ENCODE measurements around the gene CERS3. TPM values are rescaled to one million over a fixed set of nuclear protein-coding genes. Genes with fewer than 3 reads are reported as not detected.

Gene CERS3
- total RNA-seq, 1 donor from 2014 or later, result 0.52 TPM

DNA sequence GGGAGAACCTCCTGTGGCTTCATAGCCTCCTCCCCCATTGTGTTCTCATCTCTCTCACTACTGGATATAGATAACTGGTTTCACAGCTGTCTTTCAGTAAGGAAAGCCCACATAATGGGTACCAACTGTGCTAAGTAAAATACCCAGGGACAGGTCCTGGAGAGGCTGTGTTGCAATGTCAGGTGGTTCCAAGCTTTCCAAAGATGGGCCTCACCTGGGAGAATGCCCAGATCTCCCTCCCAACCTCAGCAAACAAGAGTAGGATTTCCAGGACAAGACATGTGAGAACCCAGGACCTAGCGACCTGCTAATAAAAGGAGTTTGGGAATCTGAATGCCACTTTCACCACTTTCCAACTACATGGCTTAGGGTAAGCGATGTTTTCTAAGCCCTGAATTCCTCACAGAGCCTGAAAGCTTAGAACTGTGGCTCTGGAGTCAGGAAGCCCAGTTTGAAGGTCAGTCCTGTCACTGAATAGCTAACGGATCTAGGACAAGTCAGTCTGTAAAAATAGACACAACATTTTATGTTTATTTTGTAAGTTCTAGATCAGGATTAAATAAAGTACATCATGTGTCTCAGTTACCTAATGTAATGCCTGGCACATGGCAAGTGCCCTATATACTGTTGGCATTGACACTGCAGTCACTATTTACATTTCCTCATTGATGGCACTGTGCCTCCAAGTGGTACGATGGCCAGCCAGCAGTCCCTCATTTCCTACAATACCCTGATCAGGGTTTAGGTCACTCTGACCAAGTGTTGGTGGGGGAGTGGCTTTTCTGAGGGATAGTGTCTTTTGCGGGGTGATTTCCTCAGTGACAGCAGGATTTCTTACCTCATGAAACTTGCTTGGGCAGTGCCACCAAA is 11.9 kb downstream of the CERS3 start:
- peaks cover 20 to 33% (median 24%) of the 10 kb centered on the region in 3 donors for H3K4me1 ChIP-seq (ENCODE audit: control insufficient read depth in 3 of 3, insufficient read depth in 3 of 3, low read length in 3 of 3)

DNA sequence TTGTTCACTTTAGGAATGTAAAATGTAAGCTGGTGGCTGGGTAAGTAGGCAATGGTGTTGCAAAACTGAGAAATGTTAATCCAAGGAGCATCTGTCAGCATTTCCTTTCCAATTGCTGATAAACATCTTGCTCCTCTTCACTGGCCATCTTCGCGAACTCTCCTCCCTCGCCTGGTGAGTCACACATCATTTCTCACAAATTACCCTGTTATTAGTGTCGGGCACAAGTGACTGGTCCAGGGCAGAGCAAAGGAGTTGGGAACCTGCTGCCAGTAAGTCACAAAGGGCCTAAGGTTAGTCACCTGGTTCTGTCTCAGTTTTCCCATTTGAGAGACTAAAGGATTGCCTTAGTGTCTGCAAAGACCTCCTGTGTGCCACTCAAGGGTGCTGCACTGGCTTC is 13.0 kb downstream of the CERS3 start:
- Histone ChIP-seq H3K27me3 (ENCODE audit: control insufficient read depth in 3 of 3, insufficient read depth in 3 of 3, low read length in 3 of 3) (no peaks in the 10 kb centered on the region), H3K36me3 (ENCODE audit: control insufficient read depth in 3 of 3, insufficient read depth in 3 of 3, low read length in 3 of 3) (no peaks in the 10 kb centered on the region), H3K4me3 (ENCODE audit: low read length in 3 of 3) (peak overlapping the region in 1 of 3 donors; percentile 3), H3K9me3 (ENCODE audit: control insufficient read depth in 3 of 3, low read length in 3 of 3) (peaks cover 0 to 2% (median 0%) of the 10 kb centered on the region in 3 donors), H3K9ac (ENCODE audit: low read depth in 1 of 3, low read length in 3 of 3) (peak overlapping the region in 1 of 3 donors; percentile 54), H3K27ac (ENCODE audit: low read depth, low read length) (peak overlapping the region; percentile 87), H3K4me1 (ENCODE audit: control insufficient read depth in 3 of 3, insufficient read depth in 3 of 3, low read length in 3 of 3) (peaks cover 20 to 30% (median 24%) of the 10 kb centered on the region in 3 donors)

More for the DNA sequence above, 11.9 kb downstream of the CERS3 start:
- no peaks in the 10 kb centered on the region for H3K27me3 ChIP-seq (ENCODE audit: control insufficient read depth in 3 of 3, insufficient read depth in 3 of 3, low read length in 3 of 3)
- peaks cover 0 to 2% (median 0%) of the 10 kb centered on the region in 3 donors for H3K9me3 ChIP-seq (ENCODE audit: control insufficient read depth in 3 of 3, low read length in 3 of 3)
- peak overlapping the region; percentile 87 for H3K27ac ChIP-seq (ENCODE audit: low read depth, low read length)
- no peaks in the 10 kb centered on the region for H3K36me3 ChIP-seq (ENCODE audit: control insufficient read depth in 3 of 3, insufficient read depth in 3 of 3, low read length in 3 of 3)
- peak overlapping the region; percentile 15 to 59 (median 16) for H3K4me3 ChIP-seq (ENCODE audit: low read length in 3 of 3)
- H3K9ac ChIP-seq (ENCODE audit: low read depth in 1 of 3, low read length in 3 of 3), result peak overlapping the region; percentile 46 to 67 (median 51)

DNA sequence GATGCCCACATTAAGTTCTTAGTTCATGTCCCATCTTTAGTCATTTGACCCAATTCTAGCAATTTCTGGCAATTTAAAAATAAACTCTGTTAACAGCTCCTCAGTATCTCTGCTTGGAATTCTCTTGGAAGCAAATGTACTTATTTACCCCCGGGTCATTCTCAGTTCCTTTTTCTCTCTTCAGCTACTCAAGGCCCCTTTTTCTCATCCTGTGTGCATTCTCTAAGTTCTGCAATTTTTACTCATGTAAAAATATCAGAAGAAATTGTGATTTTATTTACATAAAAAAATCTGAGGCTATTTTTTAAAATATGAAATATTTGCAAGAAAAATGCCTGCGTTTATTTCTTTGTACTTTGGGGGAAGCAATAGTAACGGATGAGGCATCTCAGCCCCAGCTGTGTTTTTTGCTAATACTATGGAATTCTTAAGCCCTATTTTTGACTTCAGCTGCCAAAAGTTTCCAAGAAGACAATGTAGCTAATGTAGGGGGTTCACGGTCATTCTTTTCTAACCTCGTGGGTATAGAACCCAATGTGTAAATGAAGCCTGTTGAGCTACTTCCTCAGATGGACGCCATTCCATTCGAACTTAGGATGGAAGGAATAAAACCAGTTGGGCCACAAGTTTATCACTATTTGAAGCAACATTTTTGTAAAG is 20.0 kb downstream of the CERS3 start:
- Histone ChIP-seq H3K9me3 (ENCODE audit: control insufficient read depth in 3 of 3, low read length in 3 of 3) (peaks cover 0 to 2% (median 0%) of the 10 kb centered on the region in 3 donors), H3K27me3 (ENCODE audit: control insufficient read depth in 3 of 3, insufficient read depth in 3 of 3, low read length in 3 of 3) (no peaks in the 10 kb centered on the region), H3K9ac (ENCODE audit: low read depth in 1 of 3, low read length in 3 of 3) (no peak overlapping the region), H3K27ac (ENCODE audit: low read depth, low read length) (no peak overlapping the region), H3K4me3 (ENCODE audit: low read length in 3 of 3) (no peak overlapping the region), H3K4me1 (ENCODE audit: control insufficient read depth in 3 of 3, insufficient read depth in 3 of 3, low read length in 3 of 3) (no peaks in the 10 kb centered on the region), H3K36me3 (ENCODE audit: control insufficient read depth in 3 of 3, insufficient read depth in 3 of 3, low read length in 3 of 3) (no peaks in the 10 kb centered on the region)

DNA sequence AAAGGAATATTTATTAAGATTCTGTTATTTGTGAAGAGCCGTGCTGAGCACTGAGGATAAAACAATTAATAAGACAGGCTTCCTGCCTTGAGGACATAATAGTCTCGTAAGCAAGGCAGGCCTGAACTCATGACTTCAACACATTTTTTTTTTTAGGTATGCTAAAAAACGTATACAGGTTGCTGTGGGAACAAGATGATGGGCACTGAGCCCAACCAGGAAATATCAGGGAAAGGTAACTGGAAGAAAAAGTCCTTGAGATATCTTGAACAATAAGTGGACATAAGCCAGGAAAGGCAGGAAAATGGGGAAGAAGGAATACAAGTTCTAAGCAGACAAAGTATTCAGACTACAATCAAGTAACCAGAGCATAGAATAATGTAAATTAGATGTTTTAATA is 26.1 kb downstream of the CERS3 start:
- Histone ChIP-seq H3K9ac (ENCODE audit: low read depth in 1 of 3, low read length in 3 of 3) (no peak overlapping the region), H3K36me3 (ENCODE audit: control insufficient read depth in 3 of 3, insufficient read depth in 3 of 3, low read length in 3 of 3) (no peaks in the 10 kb centered on the region), H3K27me3 (ENCODE audit: control insufficient read depth in 3 of 3, insufficient read depth in 3 of 3, low read length in 3 of 3) (no peaks in the 10 kb centered on the region), H3K9me3 (ENCODE audit: control insufficient read depth in 3 of 3, low read length in 3 of 3) (no peaks in the 10 kb centered on the region), H3K27ac (ENCODE audit: low read depth, low read length) (no peak overlapping the region), H3K4me3 (ENCODE audit: low read length in 3 of 3) (no peak overlapping the region), H3K4me1 (ENCODE audit: control insufficient read depth in 3 of 3, insufficient read depth in 3 of 3, low read length in 3 of 3) (no peaks in the 10 kb centered on the region)

DNA sequence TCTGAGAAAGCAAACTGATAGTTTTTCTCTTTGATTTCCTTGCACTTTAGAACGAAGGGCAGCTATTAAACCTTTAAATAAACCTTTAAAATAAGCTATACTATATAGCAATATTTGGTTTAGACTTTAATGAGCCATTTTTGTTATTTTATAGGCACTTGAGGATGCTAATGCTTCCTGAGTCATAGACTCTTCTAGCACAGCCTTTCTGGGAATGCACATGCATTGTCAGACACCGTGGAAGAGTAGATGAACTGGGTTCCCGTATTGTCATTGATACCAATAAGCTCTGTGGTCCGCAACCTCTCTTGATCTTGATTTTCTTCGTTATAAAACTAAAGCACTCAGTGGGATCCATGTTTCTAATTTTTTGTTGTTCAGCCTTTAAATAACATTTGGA is 27.6 kb downstream of the CERS3 start:
- Histone ChIP-seq H3K36me3 (ENCODE audit: control insufficient read depth in 3 of 3, insufficient read depth in 3 of 3, low read length in 3 of 3) (no peaks in the 10 kb centered on the region), H3K27ac (ENCODE audit: low read depth, low read length) (no peak overlapping the region), H3K9me3 (ENCODE audit: control insufficient read depth in 3 of 3, low read length in 3 of 3) (no peaks in the 10 kb centered on the region), H3K27me3 (ENCODE audit: control insufficient read depth in 3 of 3, insufficient read depth in 3 of 3, low read length in 3 of 3) (no peaks in the 10 kb centered on the region), H3K4me1 (ENCODE audit: control insufficient read depth in 3 of 3, insufficient read depth in 3 of 3, low read length in 3 of 3) (no peaks in the 10 kb centered on the region), H3K4me3 (ENCODE audit: low read length in 3 of 3) (no peak overlapping the region), H3K9ac (ENCODE audit: low read depth in 1 of 3, low read length in 3 of 3) (no peak overlapping the region)

DNA sequence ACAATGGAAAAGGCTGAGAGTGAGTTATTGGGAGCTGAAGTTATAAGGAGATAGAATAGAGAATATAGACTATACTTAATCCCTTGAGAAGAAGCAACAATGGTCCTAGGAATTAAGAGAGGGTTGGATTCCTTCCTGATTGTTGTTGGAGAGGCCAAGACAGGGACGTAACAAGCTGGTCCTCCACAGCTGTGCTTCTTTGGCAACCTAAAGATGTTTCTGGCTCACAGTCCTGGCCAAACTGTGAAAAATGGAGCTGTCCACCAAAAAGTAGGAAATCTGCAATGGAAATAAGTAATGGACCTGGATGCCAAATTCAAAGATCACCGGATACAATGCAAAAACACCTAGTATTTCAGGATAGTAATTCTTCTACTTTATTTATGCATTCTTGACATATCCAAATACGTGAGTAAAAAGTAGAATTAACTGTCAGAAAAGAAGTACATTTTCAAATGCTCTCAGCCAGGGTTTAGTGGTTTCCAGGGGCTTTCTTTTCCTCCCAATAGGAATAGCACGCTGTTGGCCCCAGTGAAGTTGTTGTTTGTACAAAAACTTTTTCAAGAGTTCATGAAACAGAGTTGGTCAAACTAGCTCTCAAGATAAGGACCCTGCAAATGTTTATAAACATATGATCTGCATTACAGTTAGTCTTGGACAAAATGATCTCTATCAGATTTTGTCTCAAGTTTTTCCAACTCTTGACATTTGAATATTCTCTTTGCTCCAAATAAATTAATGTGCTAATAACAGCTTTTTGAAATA is 28.3 kb downstream of the CERS3 start:
- Histone ChIP-seq H3K4me3 (ENCODE audit: low read length in 3 of 3) (no peak overlapping the region), H3K27ac (ENCODE audit: low read depth, low read length) (no peak overlapping the region), H3K27me3 (ENCODE audit: control insufficient read depth in 3 of 3, insufficient read depth in 3 of 3, low read length in 3 of 3) (no peaks in the 10 kb centered on the region), H3K9me3 (ENCODE audit: control insufficient read depth in 3 of 3, low read length in 3 of 3) (no peaks in the 10 kb centered on the region), H3K4me1 (ENCODE audit: control insufficient read depth in 3 of 3, insufficient read depth in 3 of 3, low read length in 3 of 3) (no peaks in the 10 kb centered on the region), H3K36me3 (ENCODE audit: control insufficient read depth in 3 of 3, insufficient read depth in 3 of 3, low read length in 3 of 3) (no peaks in the 10 kb centered on the region), H3K9ac (ENCODE audit: low read depth in 1 of 3, low read length in 3 of 3) (no peak overlapping the region)

DNA sequence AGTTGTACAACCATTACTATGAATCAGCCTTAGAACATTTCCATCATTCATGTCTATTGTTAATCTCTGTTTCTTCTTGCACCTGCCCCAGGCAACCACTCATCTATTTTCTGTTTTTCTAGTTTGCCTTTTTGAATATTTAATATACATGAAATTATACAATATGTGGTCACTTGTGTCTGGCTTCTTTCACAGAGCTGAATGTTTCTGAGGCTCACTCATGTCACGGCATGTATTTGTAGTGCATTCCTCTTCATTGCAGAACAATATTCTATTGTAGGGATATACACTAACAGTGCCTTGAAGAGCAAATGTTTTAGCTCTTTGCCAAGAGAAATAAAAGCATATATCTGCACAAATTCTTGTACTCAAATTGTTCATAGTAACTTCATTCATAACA is 32.9 kb downstream of the CERS3 start:
- H3K27me3 ChIP-seq (ENCODE audit: control insufficient read depth in 3 of 3, insufficient read depth in 3 of 3, low read length in 3 of 3), result no peaks in the 10 kb centered on the region
- no peaks in the 10 kb centered on the region for H3K4me1 ChIP-seq (ENCODE audit: control insufficient read depth in 3 of 3, insufficient read depth in 3 of 3, low read length in 3 of 3)
- no peaks in the 10 kb centered on the region for H3K36me3 ChIP-seq (ENCODE audit: control insufficient read depth in 3 of 3, insufficient read depth in 3 of 3, low read length in 3 of 3)
- no peak overlapping the region for H3K9ac ChIP-seq (ENCODE audit: low read depth in 1 of 3, low read length in 3 of 3)
- H3K9me3 ChIP-seq (ENCODE audit: control insufficient read depth in 3 of 3, low read length in 3 of 3), result no peaks in the 10 kb centered on the region
- H3K4me3 ChIP-seq (ENCODE audit: low read length in 3 of 3), result no peak overlapping the region
- H3K27ac ChIP-seq (ENCODE audit: low read depth, low read length), result no peak overlapping the region

DNA sequence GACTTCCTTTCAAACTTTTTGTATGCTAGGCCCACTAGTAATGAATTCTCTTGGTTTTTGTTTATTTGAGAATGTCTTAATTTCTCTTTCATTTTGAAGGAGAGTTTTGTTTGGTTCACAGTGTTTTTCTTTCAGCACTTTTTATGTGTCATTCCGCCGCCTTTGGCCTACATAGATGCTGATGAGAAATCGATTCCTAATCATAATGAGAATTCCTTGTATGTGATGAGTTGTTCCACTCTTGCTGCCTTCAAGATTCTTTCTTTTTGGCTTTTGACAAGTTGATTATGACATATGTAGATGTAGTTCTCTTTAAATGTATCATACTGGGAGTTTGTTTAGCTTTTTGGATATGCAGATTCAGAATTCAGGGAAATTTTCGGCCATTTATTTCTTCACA is 35.5 kb downstream of the CERS3 start:
- H3K9ac ChIP-seq (ENCODE audit: low read depth in 1 of 3, low read length in 3 of 3), result no peak overlapping the region
- H3K36me3 ChIP-seq (ENCODE audit: control insufficient read depth in 3 of 3, insufficient read depth in 3 of 3, low read length in 3 of 3), result no peaks in the 10 kb centered on the region
- H3K27me3 ChIP-seq (ENCODE audit: control insufficient read depth in 3 of 3, insufficient read depth in 3 of 3, low read length in 3 of 3), result no peaks in the 10 kb centered on the region
- no peak overlapping the region for H3K27ac ChIP-seq (ENCODE audit: low read depth, low read length)
- H3K4me3 ChIP-seq (ENCODE audit: low read length in 3 of 3), result no peak overlapping the region
- H3K4me1 ChIP-seq (ENCODE audit: control insufficient read depth in 3 of 3, insufficient read depth in 3 of 3, low read length in 3 of 3), result no peaks in the 10 kb centered on the region
- no peaks in the 10 kb centered on the region for H3K9me3 ChIP-seq (ENCODE audit: control insufficient read depth in 3 of 3, low read length in 3 of 3)

DNA sequence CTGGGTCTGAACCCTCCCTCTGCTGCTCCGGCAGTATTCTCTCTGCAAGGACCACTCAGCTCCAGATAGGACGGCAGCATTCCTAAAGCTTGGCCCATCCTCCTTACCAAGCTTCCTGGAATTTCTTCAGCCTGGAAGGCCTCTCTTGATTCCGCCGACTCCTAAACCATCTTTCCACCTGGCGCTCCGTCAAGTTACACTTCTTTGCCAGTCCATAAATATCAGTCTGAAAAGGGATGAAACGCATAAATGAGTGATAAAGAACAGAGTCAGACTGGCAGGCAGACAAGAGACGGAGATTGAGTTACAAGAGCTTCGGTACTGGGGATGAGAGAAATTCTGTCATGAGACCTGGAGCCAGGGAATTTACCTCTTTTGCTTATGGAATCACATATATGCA is 44.3 kb downstream of the CERS3 start:
- Histone ChIP-seq H3K9me3 (ENCODE audit: control insufficient read depth in 3 of 3, low read length in 3 of 3) (no peaks in the 10 kb centered on the region), H3K9ac (ENCODE audit: low read depth in 1 of 3, low read length in 3 of 3) (no peak overlapping the region), H3K36me3 (ENCODE audit: control insufficient read depth in 3 of 3, insufficient read depth in 3 of 3, low read length in 3 of 3) (no peaks in the 10 kb centered on the region), H3K27me3 (ENCODE audit: control insufficient read depth in 3 of 3, insufficient read depth in 3 of 3, low read length in 3 of 3) (no peaks in the 10 kb centered on the region), H3K4me1 (ENCODE audit: control insufficient read depth in 3 of 3, insufficient read depth in 3 of 3, low read length in 3 of 3) (no peaks in the 10 kb centered on the region), H3K27ac (ENCODE audit: low read depth, low read length) (no peak overlapping the region), H3K4me3 (ENCODE audit: low read length in 3 of 3) (no peak overlapping the region)

Measured in skeletal muscle tissue (tissue), 4 donors.